OCI-LY7 (cell line): ENCODE results near the gene ATP5F1B.

Source experiments
- CTCF ChIP-seq: fragments of 200-600 bp; sonication (generic); conservative IDR thresholded peaks from 2 replicates; pipeline ENCODE4 v1.5.1; 2014; ENCODE audit warnings: mild to moderate bottlenecking, antibody characterized with exemption, low read length, moderate library complexity, mixed read lengths
- EZH2phosphoT487 ChIP-seq: fragments of 200-600 bp; sonication (generic); IDR thresholded peaks from 2 replicates; pipeline ENCODE4 v1.6.1; 2018; ENCODE audit warnings: low read depth, borderline replicate concordance, mild to moderate bottlenecking, mixed run types, antibody characterized with exemption, low read length, moderate library complexity, mixed read lengths

DNA sequence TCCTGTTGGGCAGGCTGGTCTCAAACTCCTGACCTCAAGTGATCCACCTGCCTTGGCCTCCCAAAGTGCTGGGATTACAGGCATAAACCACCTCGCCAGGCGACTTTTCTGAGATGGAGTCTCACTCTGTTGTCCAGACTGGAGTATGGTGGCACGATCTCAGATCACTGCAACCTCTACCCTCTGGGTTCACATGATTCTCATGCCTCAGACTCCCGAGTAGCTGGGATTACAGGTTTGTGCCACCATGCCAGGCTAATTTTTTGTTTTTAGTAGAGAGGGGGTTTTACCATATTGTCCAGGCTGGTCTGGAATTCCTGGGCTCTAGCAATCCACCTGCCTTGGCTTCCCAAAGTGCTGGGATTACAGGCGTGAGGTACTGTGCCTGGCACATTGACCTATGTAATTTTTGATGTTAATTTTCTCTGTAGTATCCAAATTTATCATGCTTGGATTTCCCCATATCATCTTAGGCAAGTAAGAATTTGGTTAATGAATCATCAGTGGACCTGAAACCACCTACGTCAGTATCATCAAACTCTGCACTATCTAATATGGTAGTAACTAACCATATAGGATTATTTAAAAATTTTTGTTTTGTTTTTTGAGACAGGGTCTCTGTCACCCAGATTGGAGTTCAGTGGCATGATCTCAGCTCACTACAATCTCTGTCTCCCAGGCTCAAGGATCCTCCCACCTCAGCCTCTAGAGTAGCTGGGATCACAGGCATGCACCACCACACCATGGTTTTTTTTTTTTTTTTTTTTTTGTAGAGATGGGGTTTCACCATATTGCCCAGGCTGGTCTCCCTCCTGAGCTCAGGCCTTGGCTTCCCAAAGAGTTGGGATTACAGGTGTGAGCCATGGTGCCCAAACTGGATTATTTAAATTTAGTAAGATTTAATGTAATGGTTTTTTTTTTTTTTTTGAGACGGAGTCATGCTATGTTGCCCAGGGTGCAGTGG lies 11.9 kb upstream of the ATP5F1B start:
- TF ChIP-seq CTCF: no peak
- TF ChIP-seq EZH2phosphoT487: no peak
